GM12892 (cell line): ENCODE results near the gene LKAAEAR1.

Source experiments
- POLR2A ChIP-seq: IDR thresholded peaks from 2 replicates; pipeline ENCODE4 v1.6.1; 2011; ENCODE audit warnings: low read depth, low read length, control low read depth
- POLR2AphosphoS5 ChIP-seq: IDR thresholded peaks from 2 replicates; pipeline ENCODE4 v1.6.1; 2011; ENCODE audit warnings: low read depth, low read length, control low read depth
- TAF1 ChIP-seq: IDR thresholded peaks from 2 replicates; pipeline ENCODE4 v1.6.1; 2011; ENCODE audit warnings: low read depth, mild to moderate bottlenecking, control low read depth, low read length, borderline replicate concordance

DNA sequence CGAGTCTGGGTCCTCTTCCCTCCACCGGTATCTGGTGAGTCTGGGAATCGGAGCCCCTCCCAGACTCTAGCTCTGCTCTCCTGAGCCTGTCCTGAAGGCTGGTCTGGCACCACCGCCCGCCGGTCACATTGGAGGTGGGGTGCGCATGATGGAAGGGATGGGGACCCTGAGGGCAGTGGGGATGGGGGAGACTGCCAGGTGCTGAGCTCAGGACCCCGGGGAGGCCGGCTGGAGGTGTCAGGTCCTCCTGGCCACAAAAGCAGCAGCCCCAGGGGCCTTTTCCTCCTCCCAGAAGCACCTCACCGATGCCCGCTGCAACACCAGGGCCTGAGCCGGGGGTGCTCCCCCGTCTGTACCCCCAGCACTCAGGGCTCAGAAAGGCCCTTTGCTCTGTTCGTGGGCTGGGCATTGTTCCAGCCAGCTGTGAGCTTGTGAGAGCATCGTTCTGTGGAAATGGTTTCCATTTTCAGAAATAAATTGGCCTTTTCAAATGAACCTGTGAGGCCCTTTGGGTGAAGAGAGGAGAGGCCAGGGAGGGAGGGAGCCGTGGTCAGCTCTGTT, 25.7 kb upstream of the LKAAEAR1 start:
- no peak for TF ChIP-seq POLR2A
- TF ChIP-seq POLR2AphosphoS5, result no peak
- no peak for TF ChIP-seq TAF1
